Gastrocnemius medialis (tissue), 4 donors: Measurements from ENCODE around the gene CAV1. TPM values are rescaled to one million over a fixed set of nuclear protein-coding genes. Genes with fewer than 3 reads are reported as not detected.
A peak's percentile ranks its signal among the peaks of the same experiment; 100 is the strongest.

Experiments
- ATAC-seq, 2 donors: fragments of 150-250 bp; one replicate each; pipeline ENCODE4 v1.9.1; 2016
- DNase-seq, 2 donors: peaks; one replicate each; pipeline ENCODE4 v3.0.0-alpha.2; 2019
- H3K27ac ChIP-seq, 4 donors: fragments of 200-600 bp; sonication (generic); 1 replicate in 1 of 4; 2 replicates in 3 of 4; pipeline ENCODE4 v1.5.1; 2016 to 2018; ENCODE audit warnings: mild to moderate bottlenecking in 2 of 4, moderate library complexity in 1 of 4
- H3K27me3 ChIP-seq, 3 donors: fragments of 200-600 bp; sonication (generic) in 2 of 3; 1 replicate in 1 of 3; 2 replicates in 2 of 3; pipeline versions ENCODE4 v1.5.1 to v1.6.0; 2016 to 2019; ENCODE audit warnings: mild to moderate bottlenecking in 1 of 3, moderate library complexity in 1 of 3
- H3K36me3 ChIP-seq, 2 donors: fragments of 200-600 bp; sonication (generic) in 1 of 2; one replicate each; pipeline ENCODE4 v1.5.1; 2017 to 2018
- H3K4me1 ChIP-seq, 2 donors: fragments of 200-600 bp; sonication (generic) in 1 of 2; one replicate each; pipeline ENCODE4 v1.5.1; 2016 to 2017; ENCODE audit warnings: mild to moderate bottlenecking in 2 of 2
- H3K4me3 ChIP-seq, 4 donors: fragments of 200-600 bp; sonication (generic) in 3 of 4; 1 replicate in 1 of 4; 2 replicates in 3 of 4; pipeline ENCODE4 v1.5.1; 2016 to 2019; ENCODE audit warnings: mild to moderate bottlenecking in 2 of 4
- H3K9me3 ChIP-seq, 3 donors: fragments of 200-600 bp; sonication (generic) in 2 of 3; 1 replicate in 1 of 3; 2 replicates in 2 of 3; pipeline ENCODE4 v1.5.1; 2016 to 2019
- CTCF ChIP-seq, 5 experiments: fragments of 450-650 bp in 3 of 5; fragments of 200-600 bp in 2 of 5; sonication (generic) in 2 of 5; IDR thresholded peaks in 4 of 5; conservative IDR thresholded peaks in 1 of 5; 1 replicate in 4 of 5; 2 replicates in 1 of 5; pipeline ENCODE4 v1.5.1; 2016 to 2019; ENCODE audit warnings: antibody characterized with exemption in 5 of 5, mild to moderate bottlenecking in 3 of 5, moderate library complexity in 3 of 5
- POLR2A ChIP-seq, 2 donors: fragments of 450-650 bp; IDR thresholded peaks; one replicate each; pipeline ENCODE4 v1.6.1; 2017; ENCODE audit warnings: antibody characterized with exemption in 2 of 2, mild to moderate bottlenecking in 2 of 2, moderate library complexity in 2 of 2
- in situ Hi-C, 4 donors: fragments of 200-750 bp; cut with MboI; loops; one replicate each; pipeline versions ENCODE4 v1.15.0 to v1.8.0; 2017; ENCODE audit warnings: low sequenced_read_pairs in 4 of 4
- intact Hi-C: fragments of 100-400 bp; cut with DNase I; formaldehyde crosslinking; loops from one replicate; pipeline ENCODE4 v1.15.1; 2023; ENCODE audit warnings: low total_unique reads
- total RNA-seq, 4 donors: library from RNA; depleted of rRNA; stranded (reverse); fragments of >200 nt; gene quantifications; one replicate each; pipeline versions ENCODE4 v1.1.0 to v1.2.3, GENCODE V29; 2016

Gene CAV1
- total RNA-seq, 4 donors from 2014 or later = 64.7 to 87.8 (median 71.2) TPM

- in situ Hi-C loops = no loop called here
- H3K27ac ChIP-seq = peak overlapping the region; percentile 74 to 87 (median 83)
- no peak for DNase-seq
- intact Hi-C loops = no loop called here
- H3K27me3 ChIP-seq = peaks cover 0 to 16% (median 11%) of the 10 kb centered on the region in 3 donors
- no peaks in the 10 kb centered on the region for H3K9me3 ChIP-seq
- ATAC-seq = no peak
- TF ChIP-seq POLR2A (IDR thresholded peaks at IDR 0.05) = no peak
- TF ChIP-seq CTCF (IDR thresholded peaks at IDR 0.05 in 4 of 5, conservative IDR thresholded peaks at IDR 0.05 in 1 of 5) = no peak
- H3K4me1 ChIP-seq = peaks cover 0 to 6% of the 10 kb centered on the region in 2 donors
- H3K36me3 ChIP-seq = no peaks in the 10 kb centered on the region
- H3K4me3 ChIP-seq = peak overlapping the region; percentile 74 to 87 (median 78)
These were observed 22.4 kb upstream of the CAV1 start for GRCh38 chr7:116502201-116503096.

- DNase-seq (no peak), ATAC-seq (no peak)
- no peaks in the 10 kb centered on the region for H3K36me3 ChIP-seq
- peaks cover 0 to 6% of the 10 kb centered on the region in 2 donors for H3K4me1 ChIP-seq
- H3K4me3 ChIP-seq = no peak overlapping the region
- H3K27me3 ChIP-seq = peaks cover 0 to 16% (median 11%) of the 10 kb centered on the region in 3 donors
- TF ChIP-seq POLR2A (IDR thresholded peaks at IDR 0.05) (no peak), CTCF (IDR thresholded peaks at IDR 0.05 in 4 of 5, conservative IDR thresholded peaks at IDR 0.05 in 1 of 5) (no peak)
- no peaks in the 10 kb centered on the region for H3K9me3 ChIP-seq
- intact Hi-C loops (no loop called here), in situ Hi-C loops (no loop called here)
- peak overlapping the region; percentile 3 to 87 (median 62) for H3K27ac ChIP-seq
These were observed 21.0 kb upstream of the CAV1 start for GRCh38 chr7:116503835-116504234.

- Histone ChIP-seq H3K27me3 (peaks cover 0 to 12% (median 6%) of the 10 kb centered on the region in 3 donors), H3K27ac (peak overlapping the region; percentile 15 to 82 (median 33)), H3K9me3 (no peaks in the 10 kb centered on the region), H3K4me3 (no peak overlapping the region), H3K4me1 (peaks cover 0 to 2% of the 10 kb centered on the region in 2 donors), H3K36me3 (no peaks in the 10 kb centered on the region)
- no peak for TF ChIP-seq CTCF (IDR thresholded peaks at IDR 0.05 in 4 of 5, conservative IDR thresholded peaks at IDR 0.05 in 1 of 5)
- no peak for TF ChIP-seq POLR2A (IDR thresholded peaks at IDR 0.05)
- ATAC-seq (no peak), DNase-seq (no peak)
- intact Hi-C loops = no loop called here
- in situ Hi-C loops = no loop called here
These were observed 19.6 kb upstream of the CAV1 start for GRCh38 chr7:116505278-116505677.

- ATAC-seq (no peak), DNase-seq (no peak)
- Histone ChIP-seq H3K4me1 (no peaks in the 10 kb centered on the region), H3K9me3 (no peaks in the 10 kb centered on the region), H3K4me3 (no peak overlapping the region), H3K27me3 (peaks cover 0 to 6% (median under 1%) of the 10 kb centered on the region in 3 donors), H3K36me3 (no peaks in the 10 kb centered on the region), H3K27ac (peak overlapping the region; percentile 15 to 41 (median 32))
- in situ Hi-C loops = no loop called here
- TF ChIP-seq CTCF (IDR thresholded peaks at IDR 0.05 in 4 of 5, conservative IDR thresholded peaks at IDR 0.05 in 1 of 5) (no peak), POLR2A (IDR thresholded peaks at IDR 0.05) (no peak)
- intact Hi-C loops = no loop called here
These were observed 19.0 kb upstream of the CAV1 start for GRCh38 chr7:116505823-116506222.
